ENCODE results near the gene MATN3.

MATN3 gene

DNA sequence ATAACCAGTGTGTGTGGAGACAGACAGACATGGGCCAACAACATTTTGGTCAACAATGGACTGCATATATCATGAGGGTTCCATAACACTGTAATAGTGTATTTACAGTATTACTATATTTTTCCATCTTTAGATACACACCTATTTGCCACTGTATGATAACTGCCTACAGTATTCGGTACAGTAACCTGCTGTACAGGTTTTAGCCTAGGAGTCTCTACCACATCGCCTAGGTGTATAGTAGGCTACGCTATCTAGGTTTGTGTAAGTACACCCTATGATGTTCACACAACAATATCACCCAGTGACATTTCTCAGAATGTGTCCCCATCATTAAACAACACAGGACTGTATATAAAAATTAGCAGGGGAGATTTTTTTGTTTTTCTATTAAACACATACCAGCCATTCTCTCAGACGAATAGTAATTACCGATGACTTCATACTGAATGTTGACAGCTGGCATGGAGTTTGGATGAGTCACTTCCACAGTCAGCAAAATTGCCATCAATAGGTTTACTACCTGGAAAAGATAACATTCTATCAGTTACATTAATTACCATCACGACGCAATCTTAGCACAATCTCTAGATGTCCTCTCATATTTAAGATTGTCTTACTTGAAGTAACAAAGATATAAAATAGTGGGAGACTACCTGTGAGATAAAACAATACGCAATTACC is 28.2 kb upstream of the MATN3 start:
- in situ Hi-C loops (cut with MboI; ENCODE audit: low sequenced_read_pairs), result no loop called here

DNA sequence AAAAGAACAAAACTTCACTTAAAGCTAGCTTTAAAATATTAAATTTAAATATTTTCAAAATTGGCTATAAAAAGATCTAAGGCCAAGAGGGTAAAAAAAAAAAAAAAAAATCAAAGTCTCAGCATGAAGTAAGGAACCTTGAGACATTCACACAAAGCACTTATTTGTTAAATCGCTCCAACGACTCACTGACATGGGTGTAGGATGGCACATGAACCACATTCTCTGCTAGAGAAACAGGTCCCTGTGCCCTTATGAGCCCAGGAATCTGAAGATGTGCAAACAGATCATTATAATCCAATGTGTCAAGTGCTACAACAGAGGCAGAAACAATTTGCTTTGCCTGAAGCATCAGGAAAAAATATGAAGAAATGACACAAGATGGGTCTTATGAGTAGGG is 25.2 kb upstream of the MATN3 start:
- in situ Hi-C loops (cut with MboI; ENCODE audit: low sequenced_read_pairs), result no loop called here

DNA sequence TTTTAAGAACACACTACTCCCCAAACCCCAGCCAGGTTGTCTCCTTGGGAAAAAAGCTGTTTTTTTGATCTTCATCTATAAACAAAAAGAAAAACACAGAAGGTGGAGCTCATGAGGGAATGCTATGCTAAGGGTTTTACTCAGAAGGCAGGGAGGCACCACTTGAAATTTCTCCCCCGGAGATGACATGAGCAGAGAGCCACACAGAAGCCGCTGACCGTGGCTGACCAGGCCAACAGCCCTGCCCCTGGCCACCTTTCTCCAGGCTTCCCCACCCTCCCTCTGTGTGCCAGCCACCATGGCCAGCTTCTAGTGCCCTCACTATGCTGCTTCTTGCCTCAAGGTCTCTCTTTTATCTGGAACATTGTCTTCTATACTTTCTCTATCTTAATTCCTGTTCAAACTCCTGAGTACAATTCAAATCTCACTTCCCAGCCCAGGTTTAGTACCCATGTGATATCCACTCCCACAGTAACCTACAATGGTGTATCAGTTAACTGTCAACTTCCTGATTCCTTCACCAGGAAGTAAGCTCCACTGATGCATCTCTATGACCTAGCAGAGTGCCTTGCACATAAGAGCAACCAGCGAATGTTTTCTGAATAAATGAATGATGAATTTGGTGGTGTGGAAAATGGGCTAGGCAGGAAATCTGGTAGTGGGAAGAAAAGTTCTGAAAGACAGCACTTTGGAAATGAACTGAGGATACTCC is 23.6 kb upstream of the MATN3 start:
- in situ Hi-C loops (cut with MboI; ENCODE audit: low sequenced_read_pairs), result no loop called here

DNA sequence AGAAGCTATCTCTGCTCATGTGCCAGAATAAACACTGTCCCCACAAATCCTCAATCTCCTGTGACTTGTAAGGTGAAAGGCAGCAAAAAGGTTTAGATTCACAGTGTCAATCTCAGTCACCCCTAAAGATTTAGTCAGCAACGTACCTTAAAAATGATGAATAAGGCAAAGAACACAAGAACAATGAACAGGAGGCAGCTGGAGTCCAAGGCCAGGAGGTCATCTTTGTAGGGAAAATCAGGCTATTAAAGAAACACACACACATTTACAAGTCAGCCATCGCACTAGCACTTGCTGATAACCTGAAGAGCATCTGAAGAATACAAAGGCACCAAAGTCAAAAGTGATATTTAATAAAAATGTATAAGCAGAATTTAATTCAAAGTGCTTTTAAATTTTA is 22.4 kb upstream of the MATN3 start:
- in situ Hi-C loops (cut with MboI; ENCODE audit: low sequenced_read_pairs), result no loop called here

DNA sequence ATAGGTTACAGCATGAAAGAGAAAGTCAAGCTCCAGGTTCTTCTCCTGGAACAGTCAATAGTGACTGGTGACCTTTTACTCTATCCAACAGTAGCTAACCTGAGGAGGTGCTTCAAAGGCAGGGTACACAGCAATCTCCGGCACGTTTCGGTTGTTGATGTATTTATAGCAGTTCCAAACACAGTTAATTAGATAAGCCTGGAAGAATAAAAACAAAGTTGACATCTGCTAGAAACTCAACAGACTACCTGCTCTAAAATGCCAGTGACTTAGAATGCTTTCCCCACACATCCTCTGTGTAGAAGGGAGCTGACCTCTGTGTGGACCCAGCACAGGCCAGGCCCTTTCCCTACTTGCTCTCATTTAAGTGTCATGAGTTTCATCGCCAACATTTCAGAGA is 21.8 kb upstream of the MATN3 start:
- in situ Hi-C loops (cut with MboI; ENCODE audit: low sequenced_read_pairs), result no loop called here

DNA sequence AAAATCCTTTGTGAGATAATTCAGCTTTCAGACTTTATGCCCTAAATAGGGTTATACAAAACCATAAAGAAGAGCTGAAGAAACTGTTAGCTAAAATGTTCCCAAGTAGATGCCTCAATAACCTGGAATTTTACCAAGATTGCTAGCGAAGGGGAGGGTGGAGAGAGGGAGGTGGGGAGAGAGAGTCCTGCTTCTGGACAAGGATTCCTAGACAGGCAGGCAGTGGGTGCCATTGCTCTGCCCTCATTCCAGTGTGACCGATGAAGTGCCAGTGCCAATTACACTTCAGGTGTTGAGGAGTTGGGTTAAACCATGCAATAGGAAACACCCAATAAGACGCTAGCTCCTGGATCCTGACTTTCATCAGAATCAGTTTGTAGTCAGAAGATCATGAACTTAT is 20.9 kb upstream of the MATN3 start:
- in situ Hi-C loops (cut with MboI; ENCODE audit: low sequenced_read_pairs), result no loop called here

DNA sequence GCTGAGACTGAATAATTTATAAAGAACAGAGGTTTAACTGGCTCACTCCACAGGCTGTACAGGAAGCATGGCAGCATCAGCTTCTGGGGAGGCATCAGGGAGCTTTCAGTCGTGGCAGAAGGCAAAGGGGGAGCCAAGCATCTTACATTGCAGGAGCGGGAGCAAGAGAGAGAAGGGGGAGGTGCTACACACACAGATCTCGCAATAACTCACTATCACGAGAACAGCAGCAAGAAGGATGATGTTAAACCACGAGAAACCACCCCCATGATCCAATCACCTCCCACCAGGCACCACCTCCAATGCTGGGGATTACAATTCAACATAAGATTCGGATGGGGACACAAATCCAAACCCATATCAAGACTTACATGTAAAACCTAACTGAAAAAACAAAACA is 17.8 kb upstream of the MATN3 start:
- in situ Hi-C loops (cut with MboI; ENCODE audit: low sequenced_read_pairs), result no loop called here

DNA sequence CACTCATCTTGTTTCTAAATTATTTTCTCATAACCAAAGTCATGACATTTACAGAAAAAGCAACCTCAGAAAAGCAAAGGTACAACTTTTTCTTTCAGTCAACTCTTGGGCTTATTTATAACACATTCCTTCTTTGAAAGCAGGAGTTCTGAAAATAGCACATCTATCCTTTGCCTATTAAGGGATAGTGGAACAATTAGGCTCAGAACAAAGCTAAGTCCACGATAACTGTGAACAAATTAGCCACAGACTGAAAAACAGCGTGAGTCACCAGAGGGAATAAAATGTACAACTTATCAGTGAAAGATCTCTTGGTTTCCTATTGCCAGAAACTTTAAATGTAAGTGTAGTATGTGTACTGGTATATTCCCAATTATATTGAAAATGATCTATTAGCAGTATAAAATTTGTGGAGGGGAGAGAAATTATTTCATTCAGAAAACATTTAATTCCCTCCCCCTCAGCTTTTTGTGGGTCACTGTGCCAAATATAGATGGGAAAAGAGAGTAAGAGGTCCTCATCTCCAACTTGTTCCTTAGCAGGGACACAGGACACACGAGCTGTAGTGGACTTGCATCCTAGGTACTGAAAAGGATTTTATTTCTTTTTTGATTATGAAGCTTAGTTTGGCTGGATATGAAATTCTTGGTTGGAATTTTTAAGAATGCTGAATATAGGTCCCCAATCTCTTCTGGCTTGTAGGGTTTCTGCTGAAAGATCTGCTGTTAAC is 15.4 kb upstream of the MATN3 start:
- in situ Hi-C loops (cut with MboI; ENCODE audit: low sequenced_read_pairs), result no loop called here

DNA sequence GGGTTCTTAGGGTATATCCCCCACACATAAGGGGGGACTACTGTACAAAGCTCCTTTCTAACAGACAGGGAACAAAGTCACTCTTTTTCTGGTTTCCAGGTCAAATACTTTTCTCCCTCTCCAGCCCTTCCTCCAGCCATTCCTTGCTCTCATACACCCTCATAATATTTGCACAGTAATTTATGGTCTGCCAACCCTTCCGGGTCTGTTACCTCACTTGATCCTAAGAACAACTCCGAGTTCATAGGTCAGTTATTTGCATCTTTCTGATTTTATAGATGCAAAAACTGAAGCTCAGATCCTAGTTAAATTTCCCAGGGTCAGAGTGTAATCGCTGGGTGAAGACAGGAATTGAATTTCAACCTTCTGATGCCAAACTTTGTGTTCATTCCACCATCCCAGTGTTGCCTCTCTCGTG is 14.8 kb upstream of the MATN3 start:
- in situ Hi-C loops (cut with MboI; ENCODE audit: low sequenced_read_pairs), result no loop called here

DNA sequence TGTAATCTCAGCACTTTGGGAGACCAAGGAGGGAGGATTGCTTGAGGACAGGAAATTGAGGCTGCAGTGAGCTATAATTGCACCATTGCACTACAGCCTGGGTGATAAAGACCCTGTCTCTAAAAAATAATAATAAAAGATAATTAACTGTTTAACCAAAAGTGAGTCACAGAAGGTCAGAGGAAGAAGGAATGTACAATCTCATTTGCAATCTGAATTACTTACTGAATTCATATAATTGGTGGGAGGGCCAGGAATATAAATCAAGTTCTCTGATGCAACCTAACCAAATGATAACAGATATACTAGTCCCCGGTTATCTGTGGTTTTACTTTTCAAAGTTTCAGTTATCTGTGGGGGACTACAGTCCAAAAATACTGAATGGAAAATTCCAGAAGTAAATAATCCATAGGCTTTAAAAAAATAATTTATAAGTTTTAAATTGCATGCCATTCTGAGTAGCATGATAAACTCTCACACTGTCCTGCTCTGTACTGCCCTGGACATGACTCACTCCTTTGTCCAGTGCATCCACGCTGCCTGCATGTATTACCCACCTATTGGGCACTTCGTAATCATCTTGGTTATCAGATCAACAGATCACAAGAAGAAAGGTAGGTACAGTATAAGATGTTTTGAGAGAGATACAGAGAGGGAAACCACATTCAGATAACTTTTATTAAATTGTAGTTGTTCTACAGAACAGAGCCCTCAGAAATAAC is 12.8 kb upstream of the MATN3 start:
- in situ Hi-C loops (cut with MboI; ENCODE audit: low sequenced_read_pairs), result no loop called here

DNA sequence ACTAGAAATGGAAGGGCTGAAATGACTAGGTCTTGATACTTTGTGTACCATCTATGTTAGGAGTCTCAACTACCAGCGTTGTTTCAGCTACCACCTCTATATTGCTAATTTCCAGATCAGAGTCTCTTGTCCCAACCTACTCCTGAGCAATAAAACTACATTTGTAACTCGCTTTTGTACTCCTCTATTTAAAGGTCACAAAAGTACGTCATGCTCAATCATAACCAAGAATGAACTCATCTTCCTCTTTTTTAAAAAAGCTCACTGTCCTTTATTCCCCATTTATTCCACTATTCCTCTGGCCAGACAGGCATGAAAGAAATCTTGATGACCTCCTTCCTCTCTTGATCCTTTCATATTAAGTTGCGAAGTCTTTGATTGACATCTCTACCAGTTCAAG is 11.2 kb upstream of the MATN3 start:
- in situ Hi-C loops (cut with MboI; ENCODE audit: low sequenced_read_pairs), result no loop called here

DNA sequence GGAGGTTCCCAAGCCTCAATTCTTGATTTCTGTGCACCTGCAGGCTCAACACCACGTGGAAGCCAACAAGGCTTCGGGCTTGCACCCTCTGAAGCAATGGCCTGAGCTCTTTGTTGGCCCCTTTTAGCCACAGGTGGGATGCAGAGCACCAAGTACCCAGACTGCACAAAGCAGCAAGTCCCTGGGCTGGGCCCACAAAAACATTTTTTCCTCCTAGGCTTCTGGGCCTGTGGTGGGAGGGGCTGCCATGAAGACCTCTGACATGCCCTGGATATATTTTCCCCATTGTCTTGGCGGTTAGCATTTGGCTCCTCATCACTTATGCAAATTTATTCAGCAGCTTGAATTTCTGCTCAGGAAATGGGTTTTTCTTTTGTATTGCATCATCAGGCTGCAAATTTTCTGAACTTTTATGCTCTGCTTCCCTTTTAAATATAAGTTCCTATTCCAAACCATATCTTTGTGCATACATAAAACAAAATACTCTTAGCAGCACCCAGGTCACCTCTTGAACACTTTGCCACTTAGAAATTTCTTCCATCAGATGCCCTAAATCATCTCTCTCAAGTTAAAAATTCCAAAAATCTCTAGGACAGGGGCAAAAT is 9.0 kb upstream of the MATN3 start:
- in situ Hi-C loops (cut with MboI; ENCODE audit: low sequenced_read_pairs), result no loop called here

DNA sequence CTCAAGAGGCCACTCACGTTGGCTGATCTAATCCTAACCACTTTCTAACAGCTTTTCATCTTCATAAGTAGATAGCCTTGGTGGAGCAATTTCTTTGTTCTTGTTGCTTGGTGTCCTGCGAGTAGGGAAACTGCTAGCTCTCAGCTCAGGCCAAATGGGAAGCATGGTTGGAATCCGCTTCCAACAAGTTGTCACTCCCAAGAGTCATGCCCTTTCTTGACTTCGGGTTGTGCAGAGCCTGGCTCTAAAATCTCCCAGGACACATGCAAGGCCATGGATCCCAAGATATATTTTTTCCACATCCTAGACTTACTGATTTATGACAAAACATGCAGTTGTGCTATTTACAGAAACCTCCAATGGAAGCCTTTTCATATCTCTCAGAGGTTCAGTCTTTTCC is 7.3 kb upstream of the MATN3 start:
- in situ Hi-C loops (cut with MboI; ENCODE audit: low sequenced_read_pairs), result no loop called here

DNA sequence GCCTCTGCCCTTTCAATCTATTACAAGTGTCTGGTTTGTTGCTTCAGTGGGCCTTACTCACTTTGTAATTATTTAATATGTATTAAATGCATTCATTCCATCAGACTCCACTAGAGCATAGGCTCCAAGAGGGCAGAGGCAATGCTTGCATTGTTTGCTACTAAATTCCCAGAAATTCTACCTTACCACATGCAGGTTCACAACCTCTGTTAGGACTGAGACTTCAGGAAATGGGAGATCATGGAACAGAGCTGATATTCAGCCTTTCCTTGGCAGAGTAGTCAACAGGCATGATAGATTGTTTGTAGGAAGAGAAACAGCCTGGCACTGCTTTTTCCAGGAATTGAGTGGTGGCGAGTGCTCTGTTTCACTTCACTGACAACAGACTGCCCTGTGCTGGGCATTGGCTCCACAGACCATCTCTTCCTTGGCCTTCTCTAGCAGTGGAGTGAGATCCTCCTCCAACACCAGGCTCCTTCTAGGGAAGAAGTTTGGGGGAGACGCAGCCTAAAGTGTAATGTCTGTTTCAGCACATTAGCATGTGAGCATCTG is 6.2 kb upstream of the MATN3 start:
- in situ Hi-C loops (cut with MboI; ENCODE audit: low sequenced_read_pairs), result no loop called here

DNA sequence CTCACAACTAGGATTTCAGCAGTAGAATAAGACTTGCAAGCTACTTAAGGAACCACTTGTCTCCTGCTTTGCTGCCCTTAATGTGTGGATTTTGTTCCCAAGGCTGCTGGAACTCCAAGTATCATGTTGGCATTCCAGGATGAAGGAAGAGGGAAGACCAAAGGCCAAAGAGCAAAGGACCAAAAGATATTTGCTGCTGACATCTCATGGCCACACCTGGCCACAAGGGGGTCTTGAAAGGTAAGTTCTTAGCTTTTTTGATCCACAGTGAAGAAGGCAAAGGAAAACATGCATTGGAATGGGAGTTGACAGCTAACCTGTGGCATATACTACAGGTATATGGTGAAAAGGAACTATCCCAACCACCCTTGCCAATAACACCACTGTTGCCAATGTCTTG is 3.9 kb upstream of the MATN3 start:
- in situ Hi-C loops (cut with MboI; ENCODE audit: low sequenced_read_pairs), result no loop called here

DNA sequence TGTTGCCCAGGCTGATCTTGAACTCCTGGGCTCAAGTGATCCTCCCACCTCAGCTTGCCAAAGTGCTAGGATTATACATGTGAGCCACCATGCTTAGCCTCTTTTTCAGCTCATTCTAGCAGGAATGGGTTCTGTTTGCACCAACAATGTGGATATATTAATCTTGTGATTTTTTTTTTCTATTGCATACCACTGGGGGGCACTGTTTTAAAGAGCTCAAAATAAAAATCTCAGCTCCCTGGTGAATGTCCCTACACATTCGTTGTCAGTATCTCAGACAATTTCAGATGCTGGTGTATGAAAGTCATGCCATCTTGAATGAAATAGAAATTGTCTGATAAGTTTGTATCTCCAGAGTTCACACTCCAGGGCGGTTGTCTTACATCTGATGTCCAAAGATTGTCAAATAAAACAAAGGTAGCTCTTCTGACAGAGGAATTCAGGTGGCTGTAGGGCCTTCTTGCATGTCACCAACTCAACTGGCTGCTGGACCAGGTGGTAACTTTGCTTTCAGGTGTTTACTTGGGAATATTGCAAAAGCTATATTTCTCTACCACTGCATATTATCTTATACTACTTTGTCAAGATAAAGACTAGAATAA is 3.1 kb upstream of the MATN3 start:
- in situ Hi-C loops (cut with MboI; ENCODE audit: low sequenced_read_pairs), result no loop called here

DNA sequence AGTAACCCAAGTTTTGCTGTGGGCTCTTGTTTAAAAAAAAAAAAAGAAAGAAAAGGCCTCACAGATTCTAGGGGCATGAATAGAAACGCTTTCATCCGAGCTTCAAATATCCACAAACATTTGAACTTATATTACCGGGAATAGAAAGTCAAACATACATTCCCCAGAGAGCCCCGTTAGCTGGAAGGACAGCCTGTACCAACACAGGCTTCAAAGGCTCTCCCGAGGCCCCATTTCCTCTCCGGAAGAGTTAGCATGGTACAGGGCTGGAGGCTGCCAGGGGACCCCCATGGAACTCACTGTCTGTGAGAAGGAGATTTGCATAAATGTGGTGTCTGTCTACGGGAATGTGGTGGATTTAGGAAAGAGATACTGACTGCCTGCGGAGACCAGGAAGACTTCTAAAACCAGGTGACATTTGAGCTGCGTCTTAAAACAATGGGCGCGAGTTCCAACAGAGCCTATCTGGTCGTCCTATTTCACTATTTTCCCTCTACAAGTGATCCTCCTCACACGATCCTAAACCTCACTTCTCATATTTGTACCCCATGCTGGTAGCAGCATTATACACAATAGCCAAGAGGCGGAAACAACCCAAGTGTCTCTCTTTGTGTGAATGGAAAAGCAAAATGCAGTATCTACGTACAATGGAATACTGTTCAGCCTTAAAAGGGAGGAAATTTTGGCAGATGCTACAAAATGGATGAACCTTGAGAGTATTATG is 820 bp upstream of the MATN3 start:
- in situ Hi-C loops (cut with MboI; ENCODE audit: low sequenced_read_pairs), result no loop called here

DNA sequence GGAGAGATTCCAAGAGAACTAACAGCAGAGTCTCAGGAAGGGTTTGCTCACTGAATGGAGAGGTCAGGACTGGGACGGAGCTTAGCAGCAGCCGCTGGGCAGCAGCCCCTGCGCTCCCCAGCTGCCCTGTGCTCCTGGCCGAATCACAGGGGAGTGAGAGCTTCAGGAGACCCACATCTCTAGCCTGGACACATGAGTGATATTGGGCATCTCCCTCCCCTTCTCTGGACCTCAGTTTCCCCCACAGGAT is 511 bp downstream of the MATN3 start:
- in situ Hi-C loops (cut with MboI; ENCODE audit: low sequenced_read_pairs), result no loop called here

DNA sequence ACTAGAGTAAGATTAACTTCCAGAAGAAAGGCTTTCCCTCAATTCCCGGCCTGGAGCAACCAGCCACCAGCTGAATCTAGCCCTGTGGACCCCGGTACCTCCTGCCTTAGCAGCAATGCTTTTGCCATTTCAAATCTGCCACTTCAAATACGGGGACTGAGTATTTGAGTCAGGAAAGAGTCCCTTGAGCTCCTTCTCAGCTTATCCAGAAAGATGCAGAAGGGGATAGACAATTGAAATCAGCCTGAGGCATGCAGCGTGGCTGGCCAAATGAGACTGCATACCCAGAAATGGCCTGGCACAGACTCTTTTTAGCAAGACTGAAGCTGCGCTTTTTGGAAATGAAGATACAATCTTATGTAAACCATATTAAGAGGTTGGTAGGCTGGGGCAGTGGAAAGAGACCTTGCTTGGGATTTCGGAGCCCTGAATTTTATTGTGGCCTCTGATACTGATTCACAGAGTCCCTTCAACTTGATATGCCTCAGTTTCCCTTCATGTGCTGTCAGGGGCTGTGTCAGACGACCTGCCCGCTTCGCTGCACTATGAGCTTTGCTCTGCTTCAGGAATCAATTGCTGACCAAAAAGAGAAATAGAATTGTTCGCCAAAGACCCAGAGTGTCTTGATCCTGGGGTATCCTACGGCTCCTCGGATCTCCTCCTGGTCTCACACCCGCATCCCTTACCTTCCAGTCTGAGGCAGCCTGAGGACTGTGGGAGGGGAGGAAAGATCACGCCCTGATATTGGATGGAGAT is 1.0 kb downstream of the MATN3 start:
- in situ Hi-C loops (cut with MboI; ENCODE audit: low sequenced_read_pairs), result no loop called here
